Stimulated activated CD8-positive, alpha-beta memory T cell treated with anti-CD3 and anti-CD28 coated beads, Interleukin-4, amount 100 ng/mL, for 4 hours (primary cell): ENCODE measurements around the gene ANKRD33.
A peak's percentile ranks its signal among the peaks of the same experiment; 100 is the strongest.
"Not testable (repeated sequence)": the region's sequence is repeated elsewhere in the genome, so short reads cannot be mapped to it uniquely, and the experiment has no call there.

Experiments used
- DNase-seq, 2 donors: peaks; one replicate each; pipeline ENCODE4 v3.0.0-alpha.2; 2020; ENCODE audit warnings: low read depth in 2 of 2, low spot score in 1 of 2

Gene ANKRD33

GRCh38 chr12:51874000-51874399, 13.9 kb upstream of the ANKRD33 start:
- no peak for DNase-seq

- no peak for DNase-seq
These were observed 13.4 kb upstream of the ANKRD33 start for GRCh38 chr12:51874486-51874885.

- DNase-seq: no peak
These were observed 8.8 kb upstream of the ANKRD33 start for GRCh38 chr12:51879102-51879501.

- no peak for DNase-seq
These were observed 4.6 kb upstream of the ANKRD33 start for GRCh38 chr12:51883295-51883694.

GRCh38 chr12:51883998-51884675, 3.8 kb upstream of the ANKRD33 start:
- no peak for DNase-seq

GRCh38 chr12:51884676-51885229, 3.1 kb upstream of the ANKRD33 start:
- DNase-seq: no peak

GRCh38 chr12:51885294-51886020, 2.4 kb upstream of the ANKRD33 start:
- not testable (repeated sequence) for DNase-seq

GRCh38 chr12:51886021-51886710, 1.7 kb upstream of the ANKRD33 start:
- DNase-seq: peak in 1 of 2 donors; percentile 3

- no peak for DNase-seq
These were observed 663 bp downstream of the ANKRD33 start for GRCh38 chr12:51888316-51889215.

- DNase-seq: no peak
These were observed 1.6 kb downstream of the ANKRD33 start for GRCh38 chr12:51889216-51890132.

GRCh38 chr12:51890133-51890464, 2.2 kb downstream of the ANKRD33 start:
- DNase-seq: no peak

- DNase-seq: no peak
These were observed 2.7 kb downstream of the ANKRD33 start for GRCh38 chr12:51890511-51891171.

GRCh38 chr12:51891843-51892242, 3.9 kb downstream of the ANKRD33 start:
- DNase-seq: no peak

- no peak for DNase-seq
These were observed 5.9 kb downstream of the ANKRD33 start for GRCh38 chr12:51893786-51894185.

- no peak for DNase-seq
These were observed 7.7 kb downstream of the ANKRD33 start for GRCh38 chr12:51895378-51896135.

GRCh38 chr12:51896236-51896635, 8.3 kb downstream of the ANKRD33 start:
- DNase-seq: no peak

GRCh38 chr12:51897181-51897580, 9.3 kb downstream of the ANKRD33 start:
- DNase-seq: no peak

GRCh38 chr12:51898506-51898905, 10.6 kb downstream of the ANKRD33 start:
- DNase-seq: no peak

GRCh38 chr12:51898937-51899336, 11.0 kb downstream of the ANKRD33 start:
- DNase-seq: no peak
